ENCODE data around the gene TENM3.

The TENM3 gene

GRCh38 chr4:182556580-182556979 is 313.4 kb downstream of the TENM3 start:
- DNase-seq (ENCODE audit: low read depth, low spot score): no peak

DNA sequence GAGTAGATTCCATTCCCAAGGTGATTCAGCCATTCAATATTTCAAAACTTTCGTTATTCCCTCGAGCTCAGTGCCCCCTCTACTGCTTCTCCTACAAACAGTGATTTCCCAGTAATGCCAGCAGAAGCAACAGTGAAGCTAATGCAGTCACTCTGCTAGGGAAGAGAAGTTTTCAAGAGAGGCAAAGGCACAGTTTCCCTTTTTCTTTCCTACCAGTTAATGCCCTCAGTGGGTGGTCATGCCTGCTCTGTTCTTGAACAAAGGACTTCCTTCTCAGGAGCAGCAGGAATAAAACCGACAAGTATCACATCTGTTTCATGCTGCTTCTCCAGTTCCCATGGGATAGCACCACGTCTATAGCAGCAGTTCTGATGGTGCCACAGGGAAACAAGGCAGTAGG is 317.2 kb downstream of the TENM3 start:
- peak; percentile 22 for DNase-seq (ENCODE audit: low read depth, low spot score)

- no peak for DNase-seq (ENCODE audit: low read depth, low spot score)
These were observed 319.1 kb downstream of the TENM3 start for GRCh38 chr4:182562350-182562749.

DNA sequence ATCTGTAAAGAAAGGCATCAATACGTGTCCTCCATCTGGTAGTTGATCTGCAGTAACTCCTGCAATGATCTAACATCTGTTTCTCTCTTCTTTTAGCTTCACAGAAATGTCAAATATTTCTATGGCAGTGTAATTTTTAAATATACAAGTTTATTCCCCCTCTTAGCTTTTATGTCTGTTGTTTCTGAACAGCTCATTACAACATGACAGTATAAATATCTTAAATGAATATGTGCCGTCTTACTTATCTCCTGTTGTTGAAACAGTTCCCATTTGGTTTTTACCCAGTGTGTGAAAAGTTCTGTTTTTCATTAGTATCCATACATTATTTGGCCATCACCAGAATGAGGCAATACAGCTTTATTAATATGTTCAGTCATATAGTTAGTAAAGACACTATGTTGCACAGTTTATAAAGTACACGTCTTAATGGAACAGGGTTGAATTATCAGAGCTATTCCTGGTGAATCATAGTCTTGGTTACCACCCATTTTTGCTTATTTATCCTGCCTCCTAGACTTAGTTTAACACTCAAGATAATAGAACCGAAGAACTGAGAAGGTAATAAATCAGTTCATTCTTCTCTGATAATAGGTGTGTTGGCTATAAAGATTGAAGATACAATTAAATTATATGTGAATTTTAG is 321.6 kb downstream of the TENM3 start:
- DNase-seq (ENCODE audit: low read depth, low spot score): no peak

DNA sequence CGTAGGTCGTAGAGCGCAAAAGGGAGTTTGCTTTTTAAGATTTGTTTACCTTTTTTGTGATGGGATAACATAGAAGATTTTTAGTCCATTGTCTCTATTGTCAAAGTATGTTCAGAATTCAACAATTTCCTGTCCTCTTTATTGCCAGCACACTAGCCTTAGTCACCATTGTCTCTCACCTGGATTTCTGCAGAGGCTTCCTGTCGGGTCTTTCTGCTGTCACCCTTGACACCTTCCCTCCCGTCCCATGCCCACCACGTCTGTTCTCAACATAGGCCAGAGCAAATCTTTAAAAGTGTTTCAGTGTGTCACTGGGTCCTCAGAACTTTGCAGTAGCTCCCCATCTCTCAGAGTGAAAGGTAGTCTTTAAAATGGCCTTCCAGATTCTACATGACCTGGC is 323.9 kb downstream of the TENM3 start:
- DNase-seq (ENCODE audit: low read depth, low spot score): no peak

DNA sequence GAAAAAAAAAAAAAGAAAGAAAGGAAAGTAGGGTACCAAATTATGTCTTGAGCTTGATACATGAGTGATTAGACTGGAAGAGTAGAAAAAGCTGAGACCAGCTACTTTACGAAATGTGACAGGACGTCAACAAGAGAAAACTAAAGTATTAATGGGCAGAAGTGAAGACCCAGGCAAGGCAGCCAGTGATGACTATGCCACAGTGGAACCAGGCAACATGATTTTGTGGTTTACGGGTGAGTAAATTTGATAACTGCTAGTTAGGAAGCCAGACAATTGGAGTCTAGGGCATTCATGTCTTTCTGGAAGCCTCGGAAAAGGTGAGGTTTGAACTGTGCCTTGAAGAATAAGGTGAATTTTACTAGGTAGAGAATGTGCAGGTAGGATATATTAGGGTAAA is 326.4 kb downstream of the TENM3 start:
- DNase-seq (ENCODE audit: low read depth, low spot score): no peak

DNA sequence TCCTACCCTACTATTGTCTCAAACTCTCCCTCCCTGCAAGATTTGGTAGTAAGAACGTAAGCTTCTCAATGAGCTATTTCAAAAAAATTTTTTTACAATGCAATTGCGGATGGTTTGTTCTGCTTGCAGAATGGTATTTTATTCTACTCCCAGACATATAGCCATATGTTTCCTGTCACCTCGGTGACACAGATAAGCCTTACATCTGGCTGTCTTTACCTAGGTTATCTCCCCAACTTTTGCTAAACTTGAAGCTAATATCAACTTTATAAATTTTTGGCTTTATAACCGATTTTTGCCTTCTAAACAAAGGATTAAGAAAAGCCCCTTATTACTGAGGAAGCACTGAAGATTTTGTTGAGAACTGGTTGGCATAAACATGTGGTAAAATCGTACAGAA is 331.5 kb downstream of the TENM3 start:
- DNase-seq (ENCODE audit: low read depth, low spot score): no peak

- no peak for DNase-seq (ENCODE audit: low read depth, low spot score)
These were observed 332.0 kb downstream of the TENM3 start for GRCh38 chr4:182575225-182575624.

DNA sequence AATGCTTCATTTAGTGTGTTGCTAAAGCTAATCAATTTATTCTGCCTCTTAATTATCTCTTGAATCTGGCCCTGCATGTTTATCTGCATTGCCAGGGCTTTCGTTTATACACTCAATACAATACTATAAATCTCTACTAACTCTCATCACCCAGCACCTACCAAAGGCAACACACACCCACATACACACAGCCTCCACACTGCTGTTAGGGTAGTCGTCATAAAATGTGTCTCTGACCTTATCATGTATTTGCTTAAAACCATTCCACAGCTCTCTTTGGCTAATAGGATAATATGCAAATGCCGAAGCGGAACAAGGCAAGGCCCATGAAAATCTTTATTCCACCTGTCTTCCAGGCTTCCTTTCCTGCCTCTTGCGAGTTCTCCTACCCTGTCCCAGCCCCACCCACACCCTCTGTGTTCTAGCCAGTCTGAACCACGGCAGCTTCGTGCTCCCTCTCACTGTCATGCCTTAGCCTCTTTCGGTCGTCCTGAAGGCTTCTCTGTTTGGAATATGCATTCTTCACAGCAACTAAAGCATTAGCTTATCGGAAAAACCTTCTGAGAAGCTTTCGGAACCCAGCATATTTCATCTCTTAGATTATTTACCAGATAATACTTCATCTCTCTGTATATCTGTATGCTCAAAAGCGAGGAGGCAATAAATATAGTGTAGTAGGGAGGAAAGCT is 333.5 kb downstream of the TENM3 start:
- DNase-seq (ENCODE audit: low read depth, low spot score): no peak

DNA sequence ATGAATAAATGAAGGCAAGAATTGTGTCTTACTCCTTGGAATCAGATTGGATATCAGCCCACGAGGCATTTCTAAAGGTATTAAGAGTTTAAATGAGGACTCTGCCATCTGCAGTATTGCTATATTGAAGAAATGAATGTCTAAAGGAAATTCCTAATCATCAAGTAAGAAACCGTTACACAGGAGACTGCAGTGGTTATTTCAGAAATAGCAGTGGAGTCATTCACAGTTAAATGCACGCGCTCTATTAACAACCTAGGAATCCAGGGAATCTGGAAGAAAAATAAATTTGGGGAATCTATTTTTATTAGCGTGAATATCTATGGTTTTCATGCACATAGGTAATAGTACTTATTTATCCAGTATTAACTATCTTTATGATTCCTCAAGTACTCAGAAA is 334.2 kb downstream of the TENM3 start:
- DNase-seq (ENCODE audit: low read depth, low spot score): no peak

DNA sequence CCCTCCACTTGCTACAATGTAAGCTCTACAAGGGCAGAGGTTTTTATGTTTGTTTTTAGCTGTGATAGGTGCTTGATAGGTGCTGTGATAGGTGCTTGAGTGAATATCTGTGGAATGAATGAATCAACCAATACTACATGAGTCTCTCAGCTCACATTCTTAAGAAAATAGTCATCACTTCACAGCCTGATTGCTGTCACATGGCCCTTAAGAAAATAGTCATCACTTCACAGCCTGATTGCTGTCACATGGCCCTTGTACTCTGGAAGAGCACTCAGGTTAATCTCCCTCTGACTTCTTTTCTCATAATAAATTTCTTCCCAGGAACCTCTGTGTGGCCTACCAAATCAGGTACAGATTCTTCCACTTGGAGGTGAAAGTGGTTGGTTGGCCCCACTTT is 335.2 kb downstream of the TENM3 start:
- no peak for DNase-seq (ENCODE audit: low read depth, low spot score)

- no peak for DNase-seq (ENCODE audit: low read depth, low spot score)
These were observed 339.0 kb downstream of the TENM3 start for GRCh38 chr4:182582245-182582644.

GRCh38 chr4:182583703-182584415 is 340.7 kb downstream of the TENM3 start:
- DNase-seq (ENCODE audit: low read depth, low spot score): no peak

DNA sequence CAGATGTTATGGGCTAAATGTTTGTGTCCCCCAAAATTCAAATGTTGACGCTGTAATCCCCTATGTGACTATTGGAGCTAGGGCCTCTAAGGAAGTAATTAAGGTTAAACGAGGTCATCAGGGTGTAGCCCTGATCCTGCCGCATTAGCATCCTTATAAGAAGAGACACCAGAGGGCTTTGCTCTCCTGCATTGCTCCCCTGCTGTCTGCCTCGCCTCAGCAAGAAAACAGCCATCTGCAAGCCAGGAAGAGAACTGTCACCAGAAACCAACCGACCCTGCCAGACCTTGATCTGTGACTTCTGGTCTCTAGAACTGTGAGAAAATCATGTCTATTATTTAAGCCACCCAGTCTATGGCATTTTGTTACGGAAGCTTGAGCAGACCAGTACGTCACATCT is 342.1 kb downstream of the TENM3 start:
- no peak for DNase-seq (ENCODE audit: low read depth, low spot score)

DNA sequence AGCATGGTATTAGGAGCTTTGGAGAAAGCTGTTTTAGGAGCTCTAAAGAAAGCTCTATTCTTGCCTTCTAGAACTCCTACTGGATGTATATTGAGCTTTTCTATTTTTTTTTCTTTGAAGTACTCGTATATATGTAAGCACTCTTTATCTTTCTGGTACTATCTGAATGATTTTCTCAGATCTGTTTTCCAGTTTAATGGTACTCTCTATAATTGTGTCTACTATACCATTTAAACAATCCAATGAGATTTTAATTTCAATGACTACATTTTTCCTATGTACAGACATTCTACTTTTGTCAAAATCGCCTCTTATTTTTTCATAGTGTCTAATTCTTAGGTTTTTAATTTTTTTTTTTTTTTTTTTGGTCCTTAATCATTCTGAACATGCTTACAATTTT is 345.9 kb downstream of the TENM3 start:
- DNase-seq (ENCODE audit: low read depth, low spot score): no peak

DNA sequence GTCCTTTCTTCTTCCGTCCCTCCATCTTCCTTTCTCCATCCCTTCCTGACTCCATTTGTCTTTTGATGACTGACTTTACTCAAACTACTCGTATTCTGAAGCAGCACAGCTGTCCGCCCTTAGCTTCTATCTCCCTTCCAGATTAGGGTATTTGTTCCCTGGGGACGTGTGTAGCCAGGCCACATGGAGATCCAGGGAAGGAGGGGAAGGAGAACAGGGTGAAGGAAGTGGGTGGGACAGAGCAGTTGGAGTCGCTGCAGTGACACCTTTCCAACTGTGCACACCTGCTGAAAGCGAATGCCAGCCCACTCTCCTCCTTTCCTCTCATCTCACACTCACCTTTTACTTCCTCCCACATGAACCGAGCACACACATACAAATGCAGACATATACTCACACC is 350.2 kb downstream of the TENM3 start:
- no peak for DNase-seq (ENCODE audit: low read depth, low spot score)

DNA sequence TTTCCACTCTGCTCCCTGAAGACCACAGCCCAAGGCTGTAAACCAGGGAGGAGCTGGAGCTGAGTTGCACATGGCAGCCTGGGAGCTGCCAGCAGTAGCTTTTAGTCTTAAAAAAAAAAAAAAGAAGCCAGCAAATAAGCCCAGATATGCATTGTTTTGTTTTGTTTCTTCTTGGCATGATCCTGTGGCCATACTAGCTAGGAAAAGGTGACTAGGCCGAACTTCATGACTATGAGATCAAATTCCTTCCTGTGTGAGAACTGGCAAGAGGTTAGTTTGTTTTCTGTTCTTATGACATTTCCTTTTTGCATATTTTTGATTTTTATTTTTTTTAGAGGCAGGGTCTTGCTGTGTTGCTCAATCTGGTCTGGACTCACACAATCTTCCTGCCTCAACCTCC is 350.7 kb downstream of the TENM3 start:
- DNase-seq (ENCODE audit: low read depth, low spot score): no peak

GRCh38 chr4:182600093-182600492 is 356.9 kb downstream of the TENM3 start:
- no peak for DNase-seq (ENCODE audit: low read depth, low spot score)

DNA sequence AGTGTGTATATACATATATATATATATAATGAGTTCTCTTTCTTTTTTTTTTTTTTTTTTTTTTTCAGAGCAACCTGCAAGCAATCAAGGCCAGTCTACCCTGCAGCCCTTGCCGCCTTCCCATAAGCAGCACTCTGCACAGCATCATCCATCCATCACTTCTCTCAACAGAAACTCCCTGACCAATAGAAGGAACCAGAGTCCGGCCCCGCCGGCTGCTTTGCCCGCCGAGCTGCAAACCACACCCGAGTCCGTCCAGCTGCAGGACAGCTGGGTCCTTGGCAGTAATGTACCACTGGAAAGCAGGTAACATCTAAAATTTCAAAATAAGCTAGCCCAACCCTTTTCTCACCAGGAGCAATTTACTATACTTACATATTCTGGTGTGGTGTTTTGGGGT is 357.7 kb downstream of the TENM3 start:
- no peak for DNase-seq (ENCODE audit: low read depth, low spot score)

DNA sequence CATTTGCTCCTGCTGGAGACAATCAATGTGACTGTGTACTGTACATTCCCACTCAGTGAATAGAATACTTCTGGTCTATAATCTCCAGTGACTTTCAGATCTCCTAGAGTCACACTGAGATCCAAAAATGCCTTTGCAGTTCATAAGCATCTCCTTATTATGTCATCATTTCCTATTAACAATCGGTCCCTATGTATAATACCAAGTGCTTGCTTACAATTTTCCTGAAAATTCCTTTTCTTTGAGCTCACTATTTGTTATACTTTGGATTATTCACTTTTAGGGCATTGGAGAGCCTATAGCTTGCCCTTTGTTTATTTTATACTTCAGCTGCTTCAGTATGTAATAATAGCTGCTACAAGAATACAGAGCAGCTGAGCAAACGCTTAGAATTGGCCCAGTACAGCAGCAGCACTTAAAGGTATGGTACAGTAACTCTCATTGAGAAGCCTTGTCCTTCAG is 361.0 kb downstream of the TENM3 start:
- no peak for DNase-seq (ENCODE audit: low read depth, low spot score)

GRCh38 chr4:182604953-182605352 is 361.8 kb downstream of the TENM3 start:
- DNase-seq (ENCODE audit: low read depth, low spot score): no peak

GRCh38 chr4:182608525-182608924 is 365.3 kb downstream of the TENM3 start:
- DNase-seq (ENCODE audit: low read depth, low spot score): no peak

GRCh38 chr4:182616476-182616875 is 373.3 kb downstream of the TENM3 start:
- no peak for DNase-seq (ENCODE audit: low read depth, low spot score)
